Gastrocnemius medialis (tissue), 4 donors: ENCODE data around the gene SHB. TPM values are rescaled to one million over a fixed set of nuclear protein-coding genes. Genes with fewer than 3 reads are reported as not detected.

ENCODE experiments used
- ATAC-seq, 2 donors: fragments of 150-250 bp; one replicate each; pipeline ENCODE4 v1.9.1; 2016
- DNase-seq, 2 donors: peaks; one replicate each; pipeline ENCODE4 v3.0.0-alpha.2; 2019
- H3K27ac ChIP-seq, 4 donors: fragments of 200-600 bp; sonication (generic); 1 replicate in 1 of 4; 2 replicates in 3 of 4; pipeline ENCODE4 v1.5.1; 2016 to 2018; ENCODE audit warnings: mild to moderate bottlenecking in 2 of 4, moderate library complexity in 1 of 4
- H3K27me3 ChIP-seq, 3 donors: fragments of 200-600 bp; sonication (generic) in 2 of 3; 1 replicate in 1 of 3; 2 replicates in 2 of 3; pipeline versions ENCODE4 v1.5.1 to v1.6.0; 2016 to 2019; ENCODE audit warnings: mild to moderate bottlenecking in 1 of 3, moderate library complexity in 1 of 3
- H3K36me3 ChIP-seq, 2 donors: fragments of 200-600 bp; sonication (generic) in 1 of 2; one replicate each; pipeline ENCODE4 v1.5.1; 2017 to 2018
- H3K4me1 ChIP-seq, 2 donors: fragments of 200-600 bp; sonication (generic) in 1 of 2; one replicate each; pipeline ENCODE4 v1.5.1; 2016 to 2017; ENCODE audit warnings: mild to moderate bottlenecking in 2 of 2
- H3K4me3 ChIP-seq, 4 donors: fragments of 200-600 bp; sonication (generic) in 3 of 4; 1 replicate in 1 of 4; 2 replicates in 3 of 4; pipeline ENCODE4 v1.5.1; 2016 to 2019; ENCODE audit warnings: mild to moderate bottlenecking in 2 of 4
- H3K9me3 ChIP-seq, 3 donors: fragments of 200-600 bp; sonication (generic) in 2 of 3; 1 replicate in 1 of 3; 2 replicates in 2 of 3; pipeline ENCODE4 v1.5.1; 2016 to 2019
- POLR2A ChIP-seq, 2 donors: fragments of 450-650 bp; IDR thresholded peaks; one replicate each; pipeline ENCODE4 v1.6.1; 2017; ENCODE audit warnings: antibody characterized with exemption in 2 of 2, mild to moderate bottlenecking in 2 of 2, moderate library complexity in 2 of 2
- in situ Hi-C, 4 donors: fragments of 200-750 bp; cut with MboI; loops; one replicate each; pipeline versions ENCODE4 v1.15.0 to v1.8.0; 2017; ENCODE audit warnings: low sequenced_read_pairs in 4 of 4
- intact Hi-C: fragments of 100-400 bp; cut with DNase I; formaldehyde crosslinking; loops from one replicate; pipeline ENCODE4 v1.15.1; 2023; ENCODE audit warnings: low total_unique reads
- total RNA-seq, 4 donors: library from RNA; depleted of rRNA; stranded (reverse); fragments of >200 nt; gene quantifications; one replicate each; pipeline versions ENCODE4 v1.1.0 to v1.2.3, GENCODE V29; 2016
- TF ChIP-seq, protein P1 (sequence below), 5 experiments: fragments of 450-650 bp in 3 of 5; fragments of 200-600 bp in 2 of 5; sonication (generic) in 2 of 5; IDR thresholded peaks in 4 of 5; conservative IDR thresholded peaks in 1 of 5; 1 replicate in 4 of 5; 2 replicates in 1 of 5; pipeline ENCODE4 v1.5.1; 2016 to 2019; ENCODE audit warnings: antibody characterized with exemption in 5 of 5, mild to moderate bottlenecking in 3 of 5, moderate library complexity in 3 of 5

Gene SHB
- total RNA-seq, 4 donors from 2014 or later: 1.2 to 6.1 (median 4.6) TPM

DNA sequence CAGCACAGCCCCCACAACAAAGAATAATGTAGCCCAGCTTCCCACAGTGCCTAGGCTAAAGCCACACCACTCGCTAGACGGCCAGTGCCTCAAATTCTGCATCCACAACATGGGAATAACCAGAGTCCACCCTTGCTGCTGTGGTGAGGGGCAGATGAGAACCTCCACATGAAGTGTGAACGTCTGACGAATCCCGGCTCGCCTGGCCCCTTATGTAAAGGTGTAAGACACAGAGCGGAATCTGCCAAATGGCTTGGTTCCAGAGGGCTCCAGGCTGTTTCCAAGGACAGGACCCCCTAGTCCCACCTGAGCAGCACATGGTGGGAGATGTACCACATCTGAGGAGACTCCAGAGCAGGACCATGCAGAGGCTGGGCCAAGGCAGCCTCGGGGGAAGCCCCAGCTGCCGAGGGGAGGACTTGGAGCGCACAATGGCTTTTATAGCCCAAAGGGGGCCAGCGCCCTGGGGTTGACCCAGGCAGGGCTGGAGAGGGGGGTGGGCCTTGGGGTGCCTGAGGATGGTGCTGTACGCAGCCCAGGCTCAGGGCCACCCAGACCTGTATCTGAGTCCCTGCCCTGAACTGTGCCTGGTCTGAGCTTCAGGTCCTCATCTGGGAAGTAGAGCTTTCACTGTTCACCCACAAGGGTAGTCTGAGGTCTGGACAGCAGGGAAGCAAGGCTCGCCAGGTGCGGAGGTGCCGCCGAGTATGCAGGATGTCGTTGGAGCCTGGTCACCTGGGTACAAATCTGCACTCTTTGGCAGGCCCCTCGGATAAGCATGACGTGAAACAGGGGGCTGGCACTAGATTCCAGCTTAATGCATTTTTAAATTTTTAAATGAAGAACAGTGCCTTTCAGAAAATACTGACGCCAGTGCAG is 140.2 kb downstream of the SHB start:
- intact Hi-C loops (no loop called here), in situ Hi-C loops (no loop called here)
- Histone ChIP-seq H3K4me1 (peaks cover 5 to 6% of the 10 kb centered on the region in 2 donors), H3K9me3 (no peaks in the 10 kb centered on the region), H3K36me3 (no peaks in the 10 kb centered on the region), H3K27me3 (no peaks in the 10 kb centered on the region), H3K27ac (no peak overlapping the region), H3K4me3 (no peak overlapping the region)
- DNase-seq: no peak
- no peak for ATAC-seq
- TF ChIP-seq, protein P1, sequence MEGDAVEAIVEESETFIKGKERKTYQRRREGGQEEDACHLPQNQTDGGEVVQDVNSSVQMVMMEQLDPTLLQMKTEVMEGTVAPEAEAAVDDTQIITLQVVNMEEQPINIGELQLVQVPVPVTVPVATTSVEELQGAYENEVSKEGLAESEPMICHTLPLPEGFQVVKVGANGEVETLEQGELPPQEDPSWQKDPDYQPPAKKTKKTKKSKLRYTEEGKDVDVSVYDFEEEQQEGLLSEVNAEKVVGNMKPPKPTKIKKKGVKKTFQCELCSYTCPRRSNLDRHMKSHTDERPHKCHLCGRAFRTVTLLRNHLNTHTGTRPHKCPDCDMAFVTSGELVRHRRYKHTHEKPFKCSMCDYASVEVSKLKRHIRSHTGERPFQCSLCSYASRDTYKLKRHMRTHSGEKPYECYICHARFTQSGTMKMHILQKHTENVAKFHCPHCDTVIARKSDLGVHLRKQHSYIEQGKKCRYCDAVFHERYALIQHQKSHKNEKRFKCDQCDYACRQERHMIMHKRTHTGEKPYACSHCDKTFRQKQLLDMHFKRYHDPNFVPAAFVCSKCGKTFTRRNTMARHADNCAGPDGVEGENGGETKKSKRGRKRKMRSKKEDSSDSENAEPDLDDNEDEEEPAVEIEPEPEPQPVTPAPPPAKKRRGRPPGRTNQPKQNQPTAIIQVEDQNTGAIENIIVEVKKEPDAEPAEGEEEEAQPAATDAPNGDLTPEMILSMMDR (IDR thresholded peaks at IDR 0.05 in 4 of 5, conservative IDR thresholded peaks at IDR 0.05 in 1 of 5): no peak
- TF ChIP-seq POLR2A (IDR thresholded peaks at IDR 0.05): no peak

DNA sequence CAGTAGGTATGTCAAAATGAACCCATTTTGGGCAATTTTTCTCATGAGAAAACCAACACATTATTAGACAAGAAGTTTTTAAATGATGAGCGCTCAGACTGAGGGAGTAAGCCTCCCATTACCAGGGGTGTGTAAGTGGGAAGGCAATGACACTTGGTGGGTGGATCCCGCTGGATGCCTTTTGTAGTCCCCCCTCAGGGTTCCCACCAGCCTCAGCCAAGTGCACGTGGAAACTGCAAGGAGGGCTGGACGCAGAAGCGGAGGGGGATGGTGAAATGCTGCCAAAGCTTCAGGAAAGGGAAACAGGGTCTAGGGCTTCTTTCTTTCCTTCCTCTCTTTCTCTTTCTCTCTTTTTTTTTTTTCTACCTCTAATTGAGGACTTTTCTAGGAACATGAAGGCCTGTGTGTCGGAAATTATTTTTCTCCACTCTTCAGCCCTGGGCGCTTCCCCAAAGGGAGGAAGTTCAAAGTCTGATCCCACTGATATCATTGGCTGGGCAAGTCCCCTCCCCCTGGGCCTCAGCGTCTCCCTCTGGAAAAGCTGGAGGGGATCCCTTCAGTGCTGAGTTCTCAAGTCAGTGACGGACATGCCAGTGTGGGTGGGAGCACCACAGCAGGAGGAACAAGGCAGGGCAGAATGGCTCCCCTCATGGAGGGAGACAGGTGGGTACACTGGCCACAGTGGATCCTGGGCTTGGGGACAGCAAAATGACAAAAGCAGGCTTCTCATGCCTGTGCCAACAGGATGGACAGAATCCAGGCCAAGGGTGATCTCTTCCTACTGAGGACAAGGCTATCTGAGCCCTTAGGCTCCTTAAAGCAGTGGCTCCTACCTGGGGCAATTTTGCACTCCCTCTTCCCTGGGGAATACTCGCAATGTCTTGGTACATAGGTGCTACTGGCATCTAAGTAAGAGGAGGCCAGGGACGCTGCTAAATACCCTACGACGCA is 141.2 kb downstream of the SHB start:
- Histone ChIP-seq H3K4me1 (peaks cover 5 to 6% of the 10 kb centered on the region in 2 donors), H3K9me3 (no peaks in the 10 kb centered on the region), H3K36me3 (no peaks in the 10 kb centered on the region), H3K27me3 (no peaks in the 10 kb centered on the region), H3K4me3 (no peak overlapping the region), H3K27ac (no peak overlapping the region)
- TF ChIP-seq, protein P1 (IDR thresholded peaks at IDR 0.05 in 4 of 5, conservative IDR thresholded peaks at IDR 0.05 in 1 of 5): no peak
- no peak for TF ChIP-seq POLR2A (IDR thresholded peaks at IDR 0.05)
- in situ Hi-C loops (no loop called here), intact Hi-C loops (no loop called here)
- DNase-seq (no peak), ATAC-seq (no peak)

DNA sequence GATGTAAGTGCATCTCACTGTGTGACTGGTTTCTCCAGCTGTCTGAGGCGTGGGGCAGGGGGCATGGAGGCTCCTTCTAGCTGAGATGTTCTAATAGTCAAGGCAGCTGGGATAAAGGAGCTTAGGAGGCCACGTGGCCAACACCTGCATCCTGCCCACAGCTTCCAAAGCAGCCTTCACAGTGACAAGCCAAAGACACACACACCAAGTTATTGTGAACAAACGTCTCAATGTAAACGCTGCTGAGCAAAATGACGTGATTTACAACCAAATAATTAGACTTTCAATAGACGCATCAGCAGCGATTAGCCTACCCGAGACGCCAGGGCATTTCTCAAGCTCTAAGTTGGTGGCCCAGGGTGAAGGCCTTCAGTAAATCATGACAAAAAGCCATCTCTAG is 141.9 kb downstream of the SHB start:
- H3K4me1 ChIP-seq: peaks cover 5 to 6% of the 10 kb centered on the region in 2 donors
- intact Hi-C loops (no loop called here), in situ Hi-C loops (no loop called here)
- DNase-seq: no peak
- H3K27ac ChIP-seq: no peak overlapping the region
- no peak overlapping the region for H3K4me3 ChIP-seq
- H3K9me3 ChIP-seq: no peaks in the 10 kb centered on the region
- ATAC-seq: no peak
- TF ChIP-seq, protein P1 (IDR thresholded peaks at IDR 0.05 in 4 of 5, conservative IDR thresholded peaks at IDR 0.05 in 1 of 5): no peak
- TF ChIP-seq POLR2A (IDR thresholded peaks at IDR 0.05): no peak
- H3K36me3 ChIP-seq: no peaks in the 10 kb centered on the region
- H3K27me3 ChIP-seq: no peaks in the 10 kb centered on the region

DNA sequence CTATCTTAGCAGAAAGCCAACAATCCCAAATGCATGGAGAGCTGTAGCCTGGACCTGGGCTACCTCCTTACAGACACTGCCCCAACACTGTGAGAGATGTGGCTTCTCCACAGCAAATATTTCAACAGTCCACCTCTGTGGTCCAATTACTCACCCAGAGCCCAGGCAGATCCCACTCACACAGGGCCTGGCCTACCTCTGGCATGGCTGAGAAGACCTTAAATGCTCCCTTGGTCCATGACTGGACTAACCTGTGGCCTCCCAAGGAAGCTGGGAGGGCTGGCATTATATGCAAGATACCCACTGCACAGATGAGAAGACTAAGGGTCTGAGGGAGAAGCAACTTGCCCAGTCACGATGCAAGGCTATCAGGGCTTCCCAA is 142.3 kb downstream of the SHB start:
- intact Hi-C loops: no loop called here
- H3K9me3 ChIP-seq: no peaks in the 10 kb centered on the region
- ATAC-seq (no peak), DNase-seq (no peak)
- H3K4me3 ChIP-seq: no peak overlapping the region
- no peaks in the 10 kb centered on the region for H3K36me3 ChIP-seq
- in situ Hi-C loops: no loop called here
- TF ChIP-seq, protein P1 (IDR thresholded peaks at IDR 0.05 in 4 of 5, conservative IDR thresholded peaks at IDR 0.05 in 1 of 5): no peak
- no peak for TF ChIP-seq POLR2A (IDR thresholded peaks at IDR 0.05)
- H3K4me1 ChIP-seq: peaks cover 5 to 6% of the 10 kb centered on the region in 2 donors
- H3K27me3 ChIP-seq: no peaks in the 10 kb centered on the region
- H3K27ac ChIP-seq: no peak overlapping the region
